ENCODE data around the gene PDE3B.
"Not testable (repeated sequence)": the region's sequence is repeated elsewhere in the genome, so short reads cannot be mapped to it uniquely, and the experiment has no call there.

PDE3B gene

DNA sequence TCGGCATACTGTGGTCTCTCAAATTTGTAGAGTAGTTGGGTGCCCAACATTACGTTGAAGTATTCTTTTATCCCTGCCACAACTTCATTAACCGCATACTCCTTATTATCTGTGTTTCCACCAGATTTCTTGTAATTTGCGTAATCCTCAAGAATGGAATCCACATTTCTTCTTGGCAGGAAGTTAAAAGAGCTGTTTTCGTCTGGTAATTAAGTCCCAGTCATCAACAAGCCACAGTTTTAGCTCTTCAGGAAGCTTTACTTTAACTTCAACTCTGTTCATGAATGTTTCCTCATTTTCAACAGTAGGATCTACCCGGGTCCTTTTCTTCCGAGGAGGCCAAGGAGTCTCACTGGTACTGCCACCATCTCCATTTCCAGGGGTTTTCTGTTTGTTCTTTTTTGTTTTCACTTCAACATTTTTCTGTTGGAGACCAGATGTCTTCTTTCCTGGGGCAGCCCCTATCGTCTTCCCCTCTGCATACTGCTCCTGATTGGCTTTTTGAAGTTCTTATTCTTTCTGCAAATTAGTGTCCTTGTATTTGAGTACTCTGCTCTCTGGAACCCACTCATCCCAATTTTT lies 30.3 kb downstream of the PDE3B start:
- DNase-seq: no peak

DNA sequence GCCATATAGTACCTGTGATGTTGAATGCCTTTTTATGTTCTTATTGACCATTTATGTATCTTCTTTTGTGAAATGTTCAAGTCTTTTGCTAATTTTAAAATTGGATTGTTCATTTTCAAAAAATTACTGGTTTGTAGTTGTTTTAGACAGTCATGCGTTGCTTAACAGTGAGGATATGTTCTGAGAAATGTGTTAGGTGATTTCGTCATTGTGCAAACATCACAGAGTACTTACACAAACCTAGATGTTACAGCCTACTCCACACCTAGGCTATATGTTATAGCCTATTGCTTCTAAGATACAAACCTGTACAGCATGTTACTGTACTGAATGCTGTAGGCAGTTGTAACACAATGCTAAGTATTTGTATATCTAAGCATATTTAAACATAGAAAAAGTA lies 32.5 kb downstream of the PDE3B start:
- DNase-seq: no peak

DNA sequence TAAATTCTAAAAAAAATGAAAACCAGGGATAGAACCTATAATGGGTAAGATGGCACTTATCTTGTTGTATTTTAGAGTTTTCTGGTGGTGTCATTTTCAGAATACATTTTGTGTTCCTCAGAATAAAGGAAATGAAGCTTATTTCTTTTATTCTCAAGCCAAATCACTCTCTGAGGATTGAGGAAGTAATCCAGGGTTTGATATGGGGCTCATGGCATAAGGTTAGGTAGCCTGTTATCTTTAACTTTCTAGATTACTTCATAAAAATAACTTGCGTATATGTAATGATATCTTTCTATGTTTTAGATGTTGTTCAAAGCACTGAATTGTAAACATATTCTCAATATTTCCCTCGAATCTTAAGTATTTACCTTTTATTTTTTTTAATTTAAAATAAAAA lies 33.5 kb downstream of the PDE3B start:
- no peak for DNase-seq

DNA sequence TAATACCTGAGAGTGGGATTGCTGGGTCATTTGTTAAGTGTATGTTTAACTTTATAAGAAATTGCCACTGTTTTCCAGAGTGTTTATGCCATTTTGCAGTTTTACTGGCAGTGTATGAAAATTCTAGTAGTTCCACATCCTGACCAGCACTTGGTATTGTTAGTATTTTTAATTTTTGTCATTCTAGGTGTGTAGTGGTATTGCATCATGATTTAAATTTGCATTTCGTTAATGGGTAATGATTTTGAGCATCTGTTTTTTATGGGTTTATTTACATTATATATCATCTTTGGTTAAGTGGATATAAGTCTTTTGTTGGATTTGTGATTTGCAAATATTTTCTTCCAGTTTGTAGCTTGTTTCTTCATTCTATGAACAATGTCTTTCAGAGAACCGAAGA lies 34.7 kb downstream of the PDE3B start:
- no peak for DNase-seq

DNA sequence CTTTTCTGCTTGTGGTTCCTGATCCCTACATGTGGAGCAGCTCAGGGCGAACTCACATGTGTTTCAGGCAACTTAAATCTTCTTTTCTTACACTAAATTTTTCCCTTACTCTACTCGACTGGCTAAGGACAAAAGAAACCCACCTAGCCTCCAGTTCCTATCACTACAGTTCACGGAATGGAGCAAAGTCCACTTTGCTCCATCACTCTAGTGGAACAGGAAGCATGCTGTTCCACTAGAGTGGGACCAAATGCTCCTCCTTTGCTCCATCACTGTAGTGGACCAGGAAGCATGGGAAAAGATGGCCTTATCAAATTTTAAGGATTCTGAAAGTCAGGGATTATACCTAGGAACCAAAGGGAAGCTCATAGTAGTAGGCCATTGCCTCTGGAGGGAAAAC lies 36.1 kb downstream of the PDE3B start:
- no peak for DNase-seq

DNA sequence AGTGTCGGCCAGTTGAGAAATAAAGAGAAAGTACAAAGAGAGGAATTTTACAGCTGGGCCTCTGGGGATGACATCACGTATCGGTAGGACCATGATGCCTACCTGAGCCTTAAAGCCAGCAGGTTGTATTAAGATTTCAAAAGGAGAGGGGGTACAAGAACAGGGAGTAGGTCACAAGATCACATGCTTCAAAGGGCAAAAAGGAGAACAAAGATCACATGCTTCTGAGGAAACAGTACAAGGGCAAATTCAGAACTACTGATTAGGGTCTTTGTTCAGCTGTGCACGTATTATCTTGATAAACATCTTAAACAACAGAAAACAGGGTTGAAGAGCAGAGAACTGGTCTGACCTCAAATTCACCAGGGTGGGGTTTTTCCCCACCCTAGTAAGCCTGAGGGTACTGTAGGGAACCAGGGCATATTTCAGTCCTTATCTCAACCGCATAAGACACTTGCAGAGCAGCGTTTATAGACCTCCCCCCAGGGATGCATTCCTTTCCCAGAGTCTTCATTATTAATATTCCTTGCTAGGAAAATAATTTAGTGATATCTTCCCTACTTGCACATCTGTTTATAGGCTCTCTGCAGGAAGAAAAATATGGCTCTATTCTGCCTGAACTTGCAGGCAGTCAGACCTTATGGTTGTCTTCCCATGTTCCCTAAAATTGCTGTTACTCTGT lies 40.8 kb downstream of the PDE3B start:
- not testable (repeated sequence) for DNase-seq

DNA sequence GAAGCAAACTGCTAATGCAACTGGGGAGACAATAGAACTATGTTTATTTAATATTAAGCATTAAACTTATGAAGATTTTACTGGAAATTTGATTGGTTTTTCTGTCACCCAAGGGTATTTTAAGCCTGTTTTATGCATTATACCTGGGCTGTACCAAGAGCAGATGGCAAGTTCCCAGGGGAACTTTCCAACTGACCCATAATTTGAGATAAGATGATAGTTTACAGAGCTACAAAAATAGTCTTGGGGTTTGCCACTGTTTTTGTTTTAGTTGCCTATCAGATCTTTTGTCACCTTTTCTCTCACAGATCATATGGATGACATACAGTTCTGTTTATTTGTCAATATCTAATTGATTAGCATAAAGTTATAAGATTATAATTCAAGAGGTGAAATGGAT lies 43.9 kb downstream of the PDE3B start:
- no peak for DNase-seq

DNA sequence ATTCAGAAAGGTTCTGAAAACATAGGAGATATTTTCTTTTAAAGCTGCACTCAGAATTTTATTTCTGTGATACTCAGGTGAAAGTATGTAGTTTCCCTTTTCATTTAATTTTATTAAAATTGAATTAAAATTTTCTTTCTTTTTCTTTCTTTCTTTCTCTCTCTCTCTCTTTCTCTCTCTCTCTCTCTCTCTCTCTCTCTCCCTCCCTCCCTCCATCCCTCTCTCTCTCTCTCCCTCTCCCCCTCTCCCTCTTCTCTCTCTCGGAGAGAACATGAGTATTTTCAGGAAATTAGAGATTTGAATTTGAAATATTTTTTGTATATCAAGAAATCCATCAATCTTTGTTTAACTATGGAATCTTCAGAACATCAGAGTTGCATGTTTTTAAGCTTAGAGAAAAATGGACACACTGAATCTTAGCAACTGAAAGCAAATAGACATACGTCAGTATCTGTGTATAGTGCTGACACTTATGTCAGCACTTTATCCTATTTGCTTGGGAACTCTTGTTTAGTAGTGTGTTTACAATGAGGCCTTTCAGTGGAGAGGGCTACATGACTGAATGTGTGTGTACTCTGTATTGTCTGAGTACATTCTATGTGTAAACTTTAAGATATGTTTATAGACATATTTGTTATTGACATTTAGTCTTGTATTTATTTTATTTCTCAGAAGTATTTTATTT lies 44.5 kb downstream of the PDE3B start:
- no peak for DNase-seq

DNA sequence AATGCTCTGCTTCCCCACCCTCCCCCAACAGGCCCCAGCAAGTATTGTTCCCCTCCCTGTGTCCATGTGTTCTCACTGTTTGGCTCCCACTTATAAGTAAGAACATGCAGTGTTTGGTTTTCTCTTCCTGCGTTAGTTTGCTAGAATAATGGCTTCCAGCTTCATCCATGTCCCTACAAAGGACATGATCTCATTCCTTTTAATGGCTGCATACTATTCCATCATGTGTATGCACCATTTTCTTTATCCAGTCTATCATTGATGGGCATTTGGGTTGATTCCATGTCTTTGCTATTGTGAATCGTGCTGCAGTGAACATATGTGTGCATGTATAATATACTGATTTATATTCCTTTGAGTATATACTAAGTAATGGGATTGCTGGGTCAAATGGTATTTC lies 52.1 kb downstream of the PDE3B start:
- not testable (repeated sequence) for DNase-seq

DNA sequence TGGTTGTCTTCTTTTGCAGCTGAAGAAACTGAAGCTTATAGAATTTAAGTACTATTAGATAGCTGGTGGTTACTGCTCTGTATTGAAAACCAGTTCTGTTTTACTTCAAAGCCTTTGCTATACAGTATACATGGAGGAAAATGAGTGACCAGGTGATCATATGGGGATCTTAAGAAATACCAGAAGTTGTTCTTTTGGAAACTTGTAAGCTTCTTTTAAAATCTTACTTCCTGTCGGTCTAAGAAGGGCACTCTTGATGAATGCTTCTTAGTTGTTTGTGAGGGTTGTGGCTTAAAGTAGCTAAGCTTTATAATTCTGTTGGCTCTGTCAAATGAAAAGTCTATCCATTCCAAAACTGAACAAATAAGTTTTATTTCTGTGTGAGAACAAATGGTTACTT lies 55.2 kb downstream of the PDE3B start:
- no peak for DNase-seq

DNA sequence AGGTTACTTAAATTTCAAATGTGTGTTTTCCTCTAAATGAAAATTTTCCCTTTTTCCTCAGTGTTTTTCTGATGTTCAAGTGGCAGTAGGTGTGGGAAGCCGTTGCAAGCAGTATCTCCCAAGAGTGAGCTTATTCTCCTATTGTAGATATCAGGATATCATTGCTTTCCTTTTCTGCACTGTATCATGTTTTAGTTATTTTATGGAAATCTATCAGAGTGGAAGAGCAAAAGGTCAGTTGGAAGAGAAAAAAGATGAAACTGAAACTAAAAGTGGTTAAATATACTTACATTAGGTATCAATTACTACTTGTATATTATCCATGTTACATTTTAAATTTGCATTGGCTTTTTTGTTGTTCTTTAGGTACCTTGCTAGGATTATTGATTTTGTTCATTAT lies 57.0 kb downstream of the PDE3B start:
- DNase-seq: no peak

DNA sequence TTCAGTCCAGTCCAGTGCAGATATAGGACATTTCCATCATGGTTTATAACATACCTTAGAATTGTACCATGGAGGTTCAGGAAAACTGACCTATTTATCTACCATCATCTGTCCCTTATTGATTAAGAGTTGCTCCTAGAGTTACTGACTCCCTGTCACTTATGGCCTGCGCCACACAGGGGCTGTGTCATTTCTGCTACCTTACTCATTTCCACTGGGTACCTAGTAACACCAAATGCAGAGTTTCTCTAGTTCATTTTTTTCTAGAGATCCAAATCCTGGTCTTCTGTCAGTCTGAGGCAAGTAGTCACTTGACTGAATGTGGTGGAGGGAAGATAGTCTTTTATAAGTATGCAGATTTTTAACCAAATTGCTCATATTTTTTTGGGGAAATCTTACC lies 59.2 kb downstream of the PDE3B start:
- no peak for DNase-seq

DNA sequence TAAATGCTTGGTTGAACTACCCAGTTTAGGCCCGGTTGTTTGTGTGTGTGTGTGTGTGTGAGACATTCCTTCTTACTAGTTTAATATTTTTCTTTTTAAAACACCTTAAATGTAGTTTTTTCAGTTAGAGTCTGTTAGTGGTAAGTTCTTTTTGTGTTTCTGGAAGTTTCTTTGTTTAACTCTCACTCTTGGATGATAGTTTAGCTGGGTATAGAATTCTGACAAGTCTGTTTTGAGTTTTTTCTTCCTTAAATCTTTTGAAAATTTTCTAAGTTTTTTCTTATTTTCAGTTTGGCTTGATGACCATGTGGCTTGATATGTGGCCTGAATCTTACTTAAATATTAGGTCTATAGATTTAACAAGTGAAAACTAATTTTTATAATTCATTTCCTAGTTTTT lies 60.1 kb downstream of the PDE3B start:
- no peak for DNase-seq

DNA sequence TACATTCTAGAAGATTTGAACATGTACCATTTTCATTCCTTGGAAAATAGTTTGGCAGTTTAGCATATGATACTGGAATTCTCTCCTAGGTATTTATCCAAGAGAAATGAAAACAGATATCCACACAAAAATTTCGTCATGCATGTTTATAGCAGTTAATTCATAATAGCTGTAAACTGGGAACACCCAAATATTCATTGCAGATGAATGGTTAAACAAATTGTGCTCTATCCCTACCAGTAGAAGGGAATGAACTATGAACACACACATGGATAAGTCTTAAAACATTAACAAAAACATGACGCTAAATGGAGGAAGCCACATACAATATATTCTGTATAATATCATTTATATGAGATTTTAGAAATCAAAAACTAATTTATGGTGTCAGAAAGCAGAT lies 61.5 kb downstream of the PDE3B start:
- no peak for DNase-seq

DNA sequence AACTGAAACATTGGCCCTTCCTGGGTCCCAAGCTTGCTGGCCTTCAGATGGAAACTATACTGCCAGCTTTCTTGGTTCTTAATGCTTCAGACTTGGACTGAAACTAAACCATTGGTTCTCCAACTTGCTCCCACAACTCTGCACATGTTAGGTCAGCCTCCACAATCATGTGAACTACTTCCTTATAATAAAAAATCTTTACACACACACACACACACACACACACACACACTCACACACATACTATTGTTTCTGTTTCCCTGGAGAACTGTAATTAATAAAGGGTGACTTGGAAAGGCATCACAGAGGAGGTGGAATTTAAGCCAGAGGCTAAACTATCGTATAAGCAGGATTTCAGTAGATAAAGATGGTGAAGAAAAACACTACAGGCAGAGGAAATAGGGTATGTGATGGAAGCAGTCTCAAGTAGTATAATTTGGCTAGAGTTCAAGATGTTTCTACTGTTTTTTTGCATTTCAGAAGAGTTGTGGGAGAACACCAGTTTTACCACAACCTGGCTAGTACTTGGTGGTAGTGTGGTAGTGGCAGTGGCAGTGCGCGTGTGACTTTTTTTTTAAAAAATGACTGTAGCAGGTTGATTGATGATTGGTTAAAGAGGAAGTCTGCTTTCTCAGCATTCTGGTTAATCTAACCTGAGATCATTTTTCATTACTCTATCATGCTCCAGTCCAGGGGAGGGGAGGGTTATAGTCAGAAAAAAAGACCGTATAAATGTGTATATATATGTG lies 70.1 kb downstream of the PDE3B start:
- no peak for DNase-seq

DNA sequence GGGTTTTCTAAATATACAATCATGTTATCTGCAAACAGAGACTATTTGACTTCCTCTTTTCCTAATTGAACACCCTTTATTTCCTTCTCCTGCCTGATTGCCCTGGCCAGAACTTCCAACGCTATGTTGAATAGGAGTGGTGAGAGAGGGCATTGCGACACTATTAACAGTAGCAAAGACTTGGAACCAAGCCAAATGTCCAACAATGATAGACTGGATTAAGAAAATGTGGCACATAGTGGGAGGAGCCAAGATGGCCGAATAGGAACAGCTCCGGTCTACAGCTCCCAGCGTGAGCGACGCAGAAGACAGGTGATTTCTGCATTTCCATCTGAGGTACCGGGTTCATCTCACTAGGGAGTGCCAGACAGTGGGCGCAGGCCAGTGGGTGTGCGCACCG lies 72.1 kb downstream of the PDE3B start:
- DNase-seq: not testable (repeated sequence)

DNA sequence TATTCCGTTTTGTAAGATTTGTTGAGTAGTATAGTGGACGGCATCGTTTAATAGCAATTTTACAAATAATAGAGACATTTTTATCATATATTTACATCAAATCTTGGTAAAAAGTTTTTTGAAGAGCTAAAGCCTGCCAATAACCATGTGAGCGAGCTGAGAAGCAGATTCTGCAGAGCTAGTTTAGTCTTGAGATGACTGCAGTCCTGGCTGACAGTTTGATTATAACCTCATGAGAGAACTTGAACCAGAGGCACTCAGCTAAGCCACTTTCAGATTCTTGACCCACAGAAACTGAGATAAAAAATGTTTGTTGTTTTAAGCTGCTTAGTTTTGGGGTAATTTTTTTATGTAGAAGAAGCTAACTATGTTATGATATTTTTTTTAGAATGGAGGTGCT lies 78.9 kb downstream of the PDE3B start:
- no peak for DNase-seq

DNA sequence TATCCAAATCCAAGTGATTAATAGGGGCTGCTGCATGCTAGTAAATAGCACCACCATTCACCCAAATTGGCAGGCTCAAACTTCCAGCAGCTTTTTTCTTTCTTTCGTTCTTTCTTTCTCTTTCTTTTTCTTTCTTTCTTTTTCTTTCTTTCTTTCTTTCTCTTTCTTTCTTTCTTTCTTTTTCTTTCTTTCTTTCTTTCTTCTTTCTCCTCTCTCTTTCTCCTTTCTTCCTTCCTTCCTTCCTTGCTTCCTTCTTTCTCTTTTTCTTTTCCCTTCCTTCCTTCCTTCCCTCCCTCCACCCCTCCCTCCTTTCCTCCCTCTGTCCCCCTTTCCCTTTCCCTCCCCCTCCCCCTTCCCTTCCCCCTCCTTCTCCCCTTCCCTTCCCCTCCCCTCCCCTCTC lies 81.5 kb downstream of the PDE3B start:
- DNase-seq: no peak

DNA sequence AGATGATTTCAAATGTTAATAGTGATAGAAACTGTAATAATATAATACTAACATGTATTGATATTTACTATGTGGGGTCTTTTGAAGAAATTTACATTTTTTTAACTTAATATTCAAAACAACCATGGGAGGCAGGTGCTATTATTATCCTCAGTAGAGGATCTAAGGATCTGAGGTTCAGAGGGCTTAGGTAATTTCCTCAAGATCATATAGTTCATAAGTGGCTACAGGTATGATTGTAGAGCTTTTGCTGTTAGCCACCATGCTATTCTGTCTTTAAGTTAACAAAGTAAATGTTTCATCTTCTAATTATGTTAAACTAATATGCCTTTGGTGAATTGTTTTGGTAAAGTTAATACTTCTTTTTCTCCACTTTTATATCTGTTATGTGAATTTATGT lies 83.6 kb downstream of the PDE3B start:
- DNase-seq: no peak

DNA sequence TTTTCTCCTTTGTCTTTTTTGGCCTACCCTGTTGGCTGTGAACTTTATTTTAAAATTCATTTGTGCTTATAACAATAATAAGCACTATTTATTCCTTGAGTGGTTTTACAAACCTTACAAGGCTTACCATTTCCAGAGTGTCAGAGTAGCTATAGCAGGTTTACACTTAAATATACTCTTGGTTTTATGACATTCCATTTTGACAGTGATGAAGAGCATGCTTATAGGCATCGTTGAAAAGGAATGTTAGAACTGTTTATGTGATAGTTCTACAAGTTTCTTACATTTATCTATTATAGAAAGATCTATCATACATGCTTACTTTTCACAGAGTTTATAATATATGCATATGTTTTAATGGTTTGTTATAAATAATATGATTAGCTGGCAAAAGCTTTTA lies 84.1 kb downstream of the PDE3B start:
- no peak for DNase-seq

DNA sequence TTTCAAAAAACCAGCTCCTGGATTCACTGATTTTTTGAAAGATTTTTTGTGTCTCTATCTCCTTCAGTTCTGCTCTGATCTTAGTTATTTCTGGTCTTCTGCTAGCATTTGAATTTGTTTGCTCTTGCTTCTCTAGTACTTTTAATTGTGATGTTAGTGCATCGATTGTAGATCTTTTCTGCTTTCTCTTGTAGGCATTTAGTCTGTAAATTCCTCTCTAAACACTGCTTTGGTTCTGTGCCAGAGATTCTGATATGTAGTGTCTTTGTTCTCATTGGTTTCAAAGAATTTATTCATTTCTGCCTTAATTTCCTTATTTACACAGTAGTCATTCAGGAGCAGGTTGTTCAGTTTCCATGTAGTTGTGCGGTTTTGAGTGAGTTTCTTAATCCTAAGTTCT lies 96.9 kb downstream of the PDE3B start:
- DNase-seq: not testable (repeated sequence)

DNA sequence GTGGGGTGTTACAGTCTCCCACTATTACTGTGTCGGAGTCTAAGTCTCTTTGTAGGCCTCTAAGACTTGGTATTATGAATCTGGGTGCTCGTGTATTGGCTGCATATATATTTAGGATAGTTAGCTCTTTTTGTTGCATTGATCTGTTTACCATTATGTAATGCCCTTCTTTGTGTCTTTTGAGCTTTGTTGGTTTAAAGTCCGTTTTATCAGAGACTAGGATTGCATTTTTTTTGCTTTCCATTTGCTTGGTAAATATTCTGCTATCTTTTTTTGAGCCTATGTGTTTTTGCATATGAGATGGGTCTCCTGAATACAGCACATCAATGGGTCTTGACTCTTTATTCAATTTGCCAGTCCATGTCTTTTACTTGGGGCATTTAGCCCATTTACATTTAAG lies 97.6 kb downstream of the PDE3B start:
- no peak for DNase-seq
